Measurements from ENCODE around the gene APLNR.

- no peak for TF ChIP-seq EZH2phosphoT487 (IDR thresholded peaks at IDR 0.05; ENCODE audit: low read depth)
- TF ChIP-seq, protein P1, sequence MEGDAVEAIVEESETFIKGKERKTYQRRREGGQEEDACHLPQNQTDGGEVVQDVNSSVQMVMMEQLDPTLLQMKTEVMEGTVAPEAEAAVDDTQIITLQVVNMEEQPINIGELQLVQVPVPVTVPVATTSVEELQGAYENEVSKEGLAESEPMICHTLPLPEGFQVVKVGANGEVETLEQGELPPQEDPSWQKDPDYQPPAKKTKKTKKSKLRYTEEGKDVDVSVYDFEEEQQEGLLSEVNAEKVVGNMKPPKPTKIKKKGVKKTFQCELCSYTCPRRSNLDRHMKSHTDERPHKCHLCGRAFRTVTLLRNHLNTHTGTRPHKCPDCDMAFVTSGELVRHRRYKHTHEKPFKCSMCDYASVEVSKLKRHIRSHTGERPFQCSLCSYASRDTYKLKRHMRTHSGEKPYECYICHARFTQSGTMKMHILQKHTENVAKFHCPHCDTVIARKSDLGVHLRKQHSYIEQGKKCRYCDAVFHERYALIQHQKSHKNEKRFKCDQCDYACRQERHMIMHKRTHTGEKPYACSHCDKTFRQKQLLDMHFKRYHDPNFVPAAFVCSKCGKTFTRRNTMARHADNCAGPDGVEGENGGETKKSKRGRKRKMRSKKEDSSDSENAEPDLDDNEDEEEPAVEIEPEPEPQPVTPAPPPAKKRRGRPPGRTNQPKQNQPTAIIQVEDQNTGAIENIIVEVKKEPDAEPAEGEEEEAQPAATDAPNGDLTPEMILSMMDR (IDR thresholded peaks at IDR 0.05; ENCODE audit: low read depth, low read length), result peak; percentile 94
These were observed 12.6 kb upstream of the APLNR start for GRCh38 chr11:57249384-57250319.

Data from OCI-LY3 (cell line).